Fibroblast of lung (primary cell): ENCODE data around the gene PTPRCAP. TPM values are rescaled to one million over a fixed set of nuclear protein-coding genes. Genes with fewer than 3 reads are reported as not detected.
"Not testable (repeated sequence)": the region's sequence is repeated elsewhere in the genome, so short reads cannot be mapped to it uniquely, and the experiment has no call there.

Experiments used
- DNase-seq, 2 donors: peaks; one replicate each; pipeline versions ENCODE4 v3.0.0 to v3.0.0-alpha.2; 2010; ENCODE audit warnings: low read depth in 2 of 2
- H2AFZ ChIP-seq: 2 replicates; pipeline ENCODE4 v1.5.1; 2012; ENCODE audit warnings: low read length, control low read depth, inconsistent platforms
- H3K27ac ChIP-seq: 2 replicates; pipeline ENCODE4 v1.5.1; 2011; ENCODE audit warnings: low read length, control low read depth; ENCODE audit not compliant: insufficient read depth
- H3K27me3 ChIP-seq: 2 replicates; pipeline ENCODE4 v1.5.1; 2011; ENCODE audit warnings: mild to moderate bottlenecking, low read length; ENCODE audit not compliant: control insufficient read depth, insufficient read depth
- H3K36me3 ChIP-seq: 2 replicates; pipeline ENCODE4 v1.5.1; 2011; ENCODE audit warnings: low read length; ENCODE audit not compliant: control insufficient read depth, insufficient read depth
- H3K4me1 ChIP-seq: 2 replicates; pipeline ENCODE4 v1.5.1; 2011; ENCODE audit warnings: low read length; ENCODE audit not compliant: control insufficient read depth, insufficient read depth; ENCODE audit errors: extremely low read depth
- H3K4me2 ChIP-seq: 2 replicates; pipeline ENCODE4 v1.5.1; 2011; ENCODE audit warnings: low read length, control low read depth; ENCODE audit not compliant: insufficient read depth; ENCODE audit errors: extremely low read depth
- H3K4me3 ChIP-seq, 4 experiments: fragments of 200-600 bp in 1 of 4; sonication (generic) in 1 of 4; replicated peaks in 1 of 4; 2 replicates each; pipeline ENCODE4 v1.5.1; 2011 to 2016; ENCODE audit warnings: low read length in 4 of 4, low read depth in 3 of 4, mild to moderate bottlenecking in 3 of 4, control low read depth in 2 of 4, inconsistent platforms in 1 of 4, mixed read lengths in 1 of 4; ENCODE audit not compliant: insufficient read depth in 1 of 4; ENCODE audit errors: control extremely low read depth in 1 of 4
- H3K79me2 ChIP-seq: 2 replicates; pipeline ENCODE4 v1.5.1; 2012; ENCODE audit warnings: mild to moderate bottlenecking, low read length, inconsistent platforms; ENCODE audit not compliant: control insufficient read depth, insufficient read depth
- H3K9ac ChIP-seq: 2 replicates; pipeline ENCODE4 v1.5.1; 2011; ENCODE audit warnings: mild to moderate bottlenecking, low read length, control low read depth; ENCODE audit not compliant: insufficient read depth
- H3K9me3 ChIP-seq: 2 replicates; pipeline ENCODE4 v1.5.1; 2012; ENCODE audit warnings: low read depth, low read length; ENCODE audit not compliant: control insufficient read depth, insufficient read depth
- H4K20me1 ChIP-seq: 2 replicates; pipeline ENCODE4 v1.5.1; 2011; ENCODE audit warnings: low read length; ENCODE audit not compliant: control insufficient read depth, insufficient read depth; ENCODE audit errors: extremely low read depth
- CTCF ChIP-seq, 2 donors: IDR thresholded peaks in 1 of 2; conservative IDR thresholded peaks in 1 of 2; 1 replicate in 1 of 2; 2 replicates in 1 of 2; pipeline ENCODE4 v1.5.1; 2011 to 2012; ENCODE audit warnings: low read length in 2 of 2, control low read depth in 1 of 2, inconsistent platforms in 1 of 2, low read depth in 1 of 2, mild to moderate bottlenecking in 1 of 2
- EZH2 ChIP-seq: IDR thresholded peaks from 2 replicates; pipeline ENCODE4 v1.5.1; 2012; ENCODE audit warnings: low read length, control low read depth, mild to moderate bottlenecking; ENCODE audit errors: missing control alignments
- polyA plus RNA-seq, 2 donors: library from polyadenylated mRNA; depleted of rRNA in 1 of 2; stranded (reverse) in 1 of 2; unstranded in 1 of 2; fragments of >200 nt; gene quantifications; 2 replicates each; pipeline ENCODE4 v1.2.1, GENCODE V29; 2011 to 2012; ENCODE audit warnings: missing spikeins in 1 of 2
- total RNA-seq: library from RNA; depleted of rRNA; stranded (reverse); fragments of >200 nt; gene quantifications from 2 replicates; pipeline ENCODE4 v1.2.1, GENCODE V29; 2014

PTPRCAP gene
- total and polyA plus RNA-seq, 2 donors (not counting 1 experiment from before 2014, with no cell fraction given), result 0.17 TPM; not detected in 1

DNA sequence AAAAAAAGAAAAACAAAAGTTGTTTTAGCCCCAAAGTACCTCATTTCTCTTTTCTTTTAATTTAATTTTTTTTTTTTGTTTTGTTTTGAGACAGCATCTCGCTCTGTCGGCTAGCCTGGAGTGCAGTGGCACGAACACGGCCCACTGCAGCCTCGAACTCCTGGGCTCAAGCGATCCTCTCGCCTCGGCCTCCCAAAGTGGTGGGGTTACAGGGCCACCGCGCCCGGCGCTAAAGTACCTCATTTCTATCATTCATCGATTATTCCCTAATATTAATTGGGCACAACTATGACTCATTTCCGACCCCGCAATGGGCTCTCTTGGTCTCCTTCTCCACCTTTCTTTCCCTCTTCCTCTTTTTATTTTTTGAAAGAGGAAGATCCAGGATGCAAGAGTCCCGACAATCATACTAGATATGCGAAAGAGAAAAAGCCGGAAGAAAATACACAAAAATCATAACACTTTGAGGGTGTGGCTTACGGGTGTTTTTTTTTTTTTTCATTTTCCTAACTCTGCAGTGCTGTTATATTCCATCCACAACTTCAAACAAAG lies 44.9 kb upstream of the PTPRCAP start:
- H3K9me3 ChIP-seq, result no peaks in the 10 kb centered on the region
- H4K20me1 ChIP-seq, result no peaks in the 10 kb centered on the region
- H3K4me3 ChIP-seq, result peak overlapping the region; percentile 45 to 88 (median 72)
- peak overlapping the region; percentile 88 for H3K4me2 ChIP-seq
- H3K27ac ChIP-seq, result peak overlapping the region; percentile 92
- peak overlapping the region; percentile 54 for H3K9ac ChIP-seq
- no peak for DNase-seq
- no peaks in the 10 kb centered on the region for H3K27me3 ChIP-seq
- TF ChIP-seq EZH2, result no peak
- no peak for TF ChIP-seq CTCF (conservative IDR thresholded peaks at IDR 0.05 in 1 of 2, IDR thresholded peaks at IDR 0.05 in 1 of 2; ENCODE audit: low read depth in 1 of 2, low read length in 2 of 2)
- no peaks in the 10 kb centered on the region for H3K79me2 ChIP-seq
- H3K4me1 ChIP-seq, result peaks cover 7% of the 10 kb centered on the region
- H2AFZ ChIP-seq, result peak overlapping the region; percentile 85
- H3K36me3 ChIP-seq, result peaks cover 2% of the 10 kb centered on the region

- H3K79me2 ChIP-seq, DNase-seq, H3K27me3 ChIP-seq, H3K9me3 ChIP-seq, H4K20me1 ChIP-seq, H3K4me3 ChIP-seq, H3K27ac ChIP-seq, H3K4me2 ChIP-seq, H3K9ac ChIP-seq, H3K36me3 ChIP-seq, H3K4me1 ChIP-seq, H2AFZ ChIP-seq: not testable (repeated sequence)
Observed at GRCh38 chr11:67477344-67478050, 40.0 kb upstream of the PTPRCAP start.

GRCh38 chr11:67476692-67477091 lies 39.2 kb upstream of the PTPRCAP start:
- H3K79me2 ChIP-seq, H3K4me2 ChIP-seq, H3K4me1 ChIP-seq, H3K36me3 ChIP-seq, H2AFZ ChIP-seq, H3K9me3 ChIP-seq, H4K20me1 ChIP-seq, H3K9ac ChIP-seq, H3K4me3 ChIP-seq, H3K27ac ChIP-seq, H3K27me3 ChIP-seq, DNase-seq: not testable (repeated sequence)

- Histone ChIP-seq H3K27me3 (no peaks in the 10 kb centered on the region), H3K4me3 (no peak overlapping the region), H3K27ac (no peak overlapping the region), H2AFZ (no peak overlapping the region), H3K9ac (no peak overlapping the region), H4K20me1 (no peaks in the 10 kb centered on the region), H3K4me1 (peaks cover 5% of the 10 kb centered on the region), H3K4me2 (no peak overlapping the region), H3K79me2 (no peaks in the 10 kb centered on the region), H3K36me3 (no peaks in the 10 kb centered on the region), H3K9me3 (no peaks in the 10 kb centered on the region)
- no peak for DNase-seq
- TF ChIP-seq CTCF (conservative IDR thresholded peaks at IDR 0.05 in 1 of 2, IDR thresholded peaks at IDR 0.05 in 1 of 2; ENCODE audit: low read depth in 1 of 2, low read length in 2 of 2) (no peak), EZH2 (no peak)
Observed at GRCh38 chr11:67472882-67473281, 35.4 kb upstream of the PTPRCAP start.
